HCT116 (cell line): Measurements from ENCODE around the gene CLRN3. TPM values are rescaled to one million over a fixed set of nuclear protein-coding genes. Genes with fewer than 3 reads are reported as not detected.

Experiments
- ATAC-seq: fragments of 200-7000 bp; cut with Tn5 transposase; 2 replicates; pipeline ENCODE4 v1.9.1; 2020; ENCODE audit warnings: mild to moderate bottlenecking, moderate library complexity
- BruUV-seq: library from RNA; stranded (reverse); fragments of 400-500 nt; replicated peaks from 2 replicates; lab custom pipeline; 2021; lab: Mats Ljungman, UMichigan
- CTCF ChIA-PET: fragments of 300-600 bp; sonication (Branson Sonifier 250); formaldehyde crosslinking; loops from one replicate; lab custom pipeline; 2021; ENCODE audit warnings: antibody characterized with exemption; lab: Charles Lee
- POLR2A ChIA-PET: fragments of 300-600, 350-600 bp; sonication (Branson Sonifier 250); formaldehyde crosslinking; loops from one replicate; lab custom pipeline; 2021; ENCODE audit warnings: antibody characterized with exemption; lab: Charles Lee
- RAD21 ChIA-PET, 2 experiments: fragments of 300-600 bp; sonication (Branson Sonifier 250); formaldehyde crosslinking; loops; one replicate each; lab custom pipeline; 2023; ENCODE audit warnings: low total read pairs in 2 of 2; ENCODE audit not compliant: uncharacterized antibody in 2 of 2, unreplicated experiment in 2 of 2, low non-redundant PET in 1 of 2; lab: Charles Lee
- DNase-seq: peaks from one replicate; pipeline ENCODE4 v3.0.0-alpha.2; 2010; ENCODE audit warnings: low read depth, low spot score
- H2AFZ ChIP-seq: fragments of 200-600 bp; shearing (Covaris generic), sonication (generic); 2 replicates; pipeline ENCODE4 v1.6.1; 2017; ENCODE audit warnings: low read depth, mixed run types, mixed read lengths, antibody characterized with exemption, low read length; ENCODE audit not compliant: poor library complexity, severe bottlenecking
- H3K27ac ChIP-seq: 2 replicates; pipeline ENCODE4 v1.5.1; 2012; ENCODE audit warnings: low read depth, low read length
- H3K27me3 ChIP-seq: fragments of 200-600 bp; sonication (generic); 2 replicates; pipeline ENCODE4 v1.6.1; 2016; ENCODE audit warnings: mixed run types, low read length, mixed read lengths; ENCODE audit not compliant: insufficient read depth
- H3K36me3 ChIP-seq, 2 experiments: fragments of 200-500 bp in 1 of 2; fragments of 200-600 bp in 1 of 2; sonication (Bioruptor generic) in 1 of 2; sonication (generic) in 1 of 2; 2 replicates each; pipeline versions ENCODE4 v1.5.1 to v1.6.1; 2014 to 2016; ENCODE audit warnings: low read length in 2 of 2, inconsistent platforms in 1 of 2, mixed read lengths in 1 of 2, mixed run types in 1 of 2; ENCODE audit not compliant: insufficient read depth in 2 of 2, control insufficient read depth in 1 of 2
- H3K4me1 ChIP-seq, 2 experiments: fragments of 200-600 bp in 1 of 2; sonication (generic) in 1 of 2; 2 replicates each; pipeline versions ENCODE4 v1.5.1 to v1.6.1; 2012 to 2017; ENCODE audit warnings: low read length in 2 of 2, inconsistent platforms in 1 of 2, mild to moderate bottlenecking in 1 of 2, mixed read lengths in 1 of 2, mixed run types in 1 of 2, moderate library complexity in 1 of 2; ENCODE audit not compliant: insufficient read depth in 2 of 2, control insufficient read depth in 1 of 2
- H3K4me2 ChIP-seq: fragments of 200-600 bp; sonication (generic); 2 replicates; pipeline ENCODE4 v1.6.1; 2017; ENCODE audit warnings: mixed run types, low read length, mixed read lengths
- H3K4me3 ChIP-seq, 2 experiments: fragments of 200-600 bp in 1 of 2; sonication (generic) in 1 of 2; replicated peaks in 1 of 2; 2 replicates each; pipeline ENCODE4 v1.5.1; 2011 to 2016; ENCODE audit warnings: low read length in 2 of 2, control low read depth in 1 of 2, low read depth in 1 of 2, mild to moderate bottlenecking in 1 of 2, mixed read lengths in 1 of 2, mixed run types in 1 of 2
- H3K79me2 ChIP-seq: fragments of 200-600 bp; sonication (generic); 2 replicates; pipeline ENCODE4 v1.6.1; 2017; ENCODE audit warnings: mild to moderate bottlenecking, mixed run types, low read length, moderate library complexity, mixed read lengths; ENCODE audit not compliant: insufficient read depth
- H3K9ac ChIP-seq: fragments of 200-600 bp; sonication (generic); 2 replicates; pipeline ENCODE4 v1.6.1; 2016; ENCODE audit warnings: low read length, mixed read lengths
- H3K9me2 ChIP-seq: fragments of 200-600 bp; sonication (generic), shearing (Covaris generic); 2 replicates; pipeline ENCODE4 v1.6.1; 2017; ENCODE audit warnings: mixed run types, mild to moderate bottlenecking, moderate library complexity; ENCODE audit not compliant: insufficient read depth
- H3K9me3 ChIP-seq, 2 experiments: fragments of 200-500 bp in 1 of 2; fragments of 200-600 bp in 1 of 2; sonication (Bioruptor generic) in 1 of 2; sonication (generic) in 1 of 2; 2 replicates each; pipeline ENCODE4 v1.6.1; 2014 to 2017; ENCODE audit warnings: low read length in 2 of 2, mixed read lengths in 2 of 2, inconsistent platforms in 1 of 2, low read depth in 1 of 2, mild to moderate bottlenecking in 1 of 2, mixed run types in 1 of 2, moderate library complexity in 1 of 2; ENCODE audit not compliant: control insufficient read depth in 1 of 2, insufficient read depth in 1 of 2
- H4K20me1 ChIP-seq: fragments of 200-600 bp; sonication (generic), shearing (Covaris generic); 2 replicates; pipeline ENCODE4 v1.6.1; 2017; ENCODE audit warnings: mixed run types, mild to moderate bottlenecking, moderate library complexity; ENCODE audit not compliant: insufficient read depth
- CBX3 ChIP-seq: IDR thresholded peaks from 2 replicates; pipeline ENCODE4 v1.6.1; 2012; ENCODE audit warnings: low read depth
- EGR1 ChIP-seq: IDR thresholded peaks from 2 replicates; pipeline ENCODE4 v1.6.1; 2012; ENCODE audit warnings: low read depth
- ELF1 ChIP-seq: IDR thresholded peaks from 2 replicates; pipeline ENCODE4 v1.6.1; 2012; ENCODE audit warnings: low read depth, borderline replicate concordance
- EZH2phosphoT487 ChIP-seq: fragments of 200-600 bp; IDR thresholded peaks from 2 replicates; pipeline ENCODE4 v1.6.1; 2018; ENCODE audit warnings: antibody characterized with exemption, borderline replicate concordance
- FOSL1 ChIP-seq: IDR thresholded peaks from 2 replicates; pipeline ENCODE4 v1.6.1; 2012; ENCODE audit warnings: low read depth
- RAD21 ChIP-seq: IDR thresholded peaks from 2 replicates; pipeline ENCODE4 v1.6.1; 2012; ENCODE audit warnings: low read depth, mild to moderate bottlenecking
- SIN3A ChIP-seq: IDR thresholded peaks from 2 replicates; pipeline ENCODE4 v1.6.1; 2012; ENCODE audit warnings: low read depth
- TCF7L2 ChIP-seq: IDR thresholded peaks from 2 replicates; pipeline ENCODE4 v1.7.0; 2011; ENCODE audit warnings: borderline replicate concordance, inconsistent platforms; ENCODE audit not compliant: insufficient read depth, insufficient read length; ENCODE audit errors: extremely low read depth
- YY1 ChIP-seq: IDR thresholded peaks from 2 replicates; pipeline ENCODE4 v1.6.1; 2011; ENCODE audit warnings: low read length, low read depth, moderate library complexity, mild to moderate bottlenecking; ENCODE audit not compliant: insufficient replicate concordance; ENCODE audit errors: extremely low read depth
- intact Hi-C: fragments of 100-400 bp; cut with micrococcal nuclease; formaldehyde crosslinking; loops from 2 replicates; pipeline ENCODE4 v1.10.0; 2022
- total RNA-seq: library from RNA; stranded (reverse); gene quantifications from one replicate; pipeline ENCODE4 v1.2.1, GENCODE V29; 2021; ENCODE audit not compliant: unreplicated experiment
- TF ChIP-seq, protein P1 (sequence below): IDR thresholded peaks from 2 replicates; pipeline ENCODE4 v1.6.1; 2012
- TF ChIP-seq, protein P2 (sequence below), 3 experiments: fragments of 200-600 bp in 1 of 3; sonication (generic) in 1 of 3; IDR thresholded peaks in 2 of 3; conservative IDR thresholded peaks in 1 of 3; 2 replicates each; pipeline ENCODE4 v1.5.1; 2012 to 2017; ENCODE audit warnings: low read depth in 2 of 3, low read length in 2 of 3, antibody characterized with exemption in 1 of 3, borderline replicate concordance in 1 of 3, control low read depth in 1 of 3, mild to moderate bottlenecking in 1 of 3, mixed read lengths in 1 of 3, mixed run types in 1 of 3, moderate library complexity in 1 of 3; ENCODE audit not compliant: insufficient read depth in 1 of 3
- TF ChIP-seq, protein P3 (sequence below): IDR thresholded peaks from 2 replicates; pipeline ENCODE4 v1.6.1; 2012; ENCODE audit warnings: low read depth

CLRN3 gene
- total RNA-seq, 1 experiment from 2014 or later, result 0.39 TPM

DNA sequence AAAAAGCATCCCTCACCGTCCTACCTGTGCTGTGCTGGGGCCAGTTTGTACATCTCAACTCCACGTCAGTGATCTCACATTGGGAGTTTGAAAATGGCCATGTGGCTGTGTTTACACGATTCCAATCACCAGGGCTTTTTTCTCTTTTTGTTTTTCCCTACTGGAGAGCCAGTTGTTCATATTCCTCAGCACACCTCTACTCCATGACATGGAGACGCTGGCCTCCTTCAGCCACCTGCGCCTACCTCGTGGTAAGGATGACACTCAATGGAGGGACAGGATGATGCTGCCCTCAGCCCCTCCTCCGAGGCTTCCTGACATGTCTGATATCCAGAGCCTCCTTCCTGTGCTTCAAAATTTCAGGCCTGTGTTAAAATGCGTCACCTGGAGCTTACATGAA lies 10.3 kb downstream of the CLRN3 start:
- no peaks in the 10 kb centered on the region for H3K9me2 ChIP-seq
- no peak overlapping the region for H3K4me2 ChIP-seq
- intact Hi-C loops, result no loop called here
- no peaks in the 10 kb centered on the region for H3K36me3 ChIP-seq
- no peaks in the 10 kb centered on the region for H3K9me3 ChIP-seq
- ChIA-PET CTCF (no interaction called here), RAD21 (no interaction called here), POLR2A (no interaction called here)
- peaks cover 5% of the 10 kb centered on the region; the same call in 1 of the 2 replicates for H3K27me3 ChIP-seq
- no peak overlapping the region for H3K27ac ChIP-seq
- H3K9ac ChIP-seq, result no peak overlapping the region
- H4K20me1 ChIP-seq, result no peaks in the 10 kb centered on the region
- H3K79me2 ChIP-seq, result no peaks in the 10 kb centered on the region
- H3K4me3 ChIP-seq, result no peak overlapping the region
- DNase-seq (no peak), ATAC-seq (no peak)
- H3K4me1 ChIP-seq, result no peaks in the 10 kb centered on the region
- no TSS peak for BruUV-seq
- TF ChIP-seq RAD21, result no peak
- TF ChIP-seq CBX3, result no peak
- TF ChIP-seq, protein P1, sequence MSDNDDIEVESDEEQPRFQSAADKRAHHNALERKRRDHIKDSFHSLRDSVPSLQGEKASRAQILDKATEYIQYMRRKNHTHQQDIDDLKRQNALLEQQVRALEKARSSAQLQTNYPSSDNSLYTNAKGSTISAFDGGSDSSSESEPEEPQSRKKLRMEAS, result no peak
- TF ChIP-seq EGR1, result no peak
- no peak for TF ChIP-seq YY1
- no peak for TF ChIP-seq ELF1
- no peak for TF ChIP-seq FOSL1
- TF ChIP-seq TCF7L2, result no peak
- TF ChIP-seq, protein P2, sequence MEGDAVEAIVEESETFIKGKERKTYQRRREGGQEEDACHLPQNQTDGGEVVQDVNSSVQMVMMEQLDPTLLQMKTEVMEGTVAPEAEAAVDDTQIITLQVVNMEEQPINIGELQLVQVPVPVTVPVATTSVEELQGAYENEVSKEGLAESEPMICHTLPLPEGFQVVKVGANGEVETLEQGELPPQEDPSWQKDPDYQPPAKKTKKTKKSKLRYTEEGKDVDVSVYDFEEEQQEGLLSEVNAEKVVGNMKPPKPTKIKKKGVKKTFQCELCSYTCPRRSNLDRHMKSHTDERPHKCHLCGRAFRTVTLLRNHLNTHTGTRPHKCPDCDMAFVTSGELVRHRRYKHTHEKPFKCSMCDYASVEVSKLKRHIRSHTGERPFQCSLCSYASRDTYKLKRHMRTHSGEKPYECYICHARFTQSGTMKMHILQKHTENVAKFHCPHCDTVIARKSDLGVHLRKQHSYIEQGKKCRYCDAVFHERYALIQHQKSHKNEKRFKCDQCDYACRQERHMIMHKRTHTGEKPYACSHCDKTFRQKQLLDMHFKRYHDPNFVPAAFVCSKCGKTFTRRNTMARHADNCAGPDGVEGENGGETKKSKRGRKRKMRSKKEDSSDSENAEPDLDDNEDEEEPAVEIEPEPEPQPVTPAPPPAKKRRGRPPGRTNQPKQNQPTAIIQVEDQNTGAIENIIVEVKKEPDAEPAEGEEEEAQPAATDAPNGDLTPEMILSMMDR (IDR thresholded peaks at IDR 0.05 in 2 of 3, conservative IDR thresholded peaks at IDR 0.05 in 1 of 3; ENCODE audit: borderline replicate concordance in 1 of 3, insufficient read depth in 1 of 3, low read depth in 2 of 3, low read length in 2 of 3), result no peak
- TF ChIP-seq EZH2phosphoT487, result no peak
- TF ChIP-seq SIN3A, result no peak
- TF ChIP-seq, protein P3, sequence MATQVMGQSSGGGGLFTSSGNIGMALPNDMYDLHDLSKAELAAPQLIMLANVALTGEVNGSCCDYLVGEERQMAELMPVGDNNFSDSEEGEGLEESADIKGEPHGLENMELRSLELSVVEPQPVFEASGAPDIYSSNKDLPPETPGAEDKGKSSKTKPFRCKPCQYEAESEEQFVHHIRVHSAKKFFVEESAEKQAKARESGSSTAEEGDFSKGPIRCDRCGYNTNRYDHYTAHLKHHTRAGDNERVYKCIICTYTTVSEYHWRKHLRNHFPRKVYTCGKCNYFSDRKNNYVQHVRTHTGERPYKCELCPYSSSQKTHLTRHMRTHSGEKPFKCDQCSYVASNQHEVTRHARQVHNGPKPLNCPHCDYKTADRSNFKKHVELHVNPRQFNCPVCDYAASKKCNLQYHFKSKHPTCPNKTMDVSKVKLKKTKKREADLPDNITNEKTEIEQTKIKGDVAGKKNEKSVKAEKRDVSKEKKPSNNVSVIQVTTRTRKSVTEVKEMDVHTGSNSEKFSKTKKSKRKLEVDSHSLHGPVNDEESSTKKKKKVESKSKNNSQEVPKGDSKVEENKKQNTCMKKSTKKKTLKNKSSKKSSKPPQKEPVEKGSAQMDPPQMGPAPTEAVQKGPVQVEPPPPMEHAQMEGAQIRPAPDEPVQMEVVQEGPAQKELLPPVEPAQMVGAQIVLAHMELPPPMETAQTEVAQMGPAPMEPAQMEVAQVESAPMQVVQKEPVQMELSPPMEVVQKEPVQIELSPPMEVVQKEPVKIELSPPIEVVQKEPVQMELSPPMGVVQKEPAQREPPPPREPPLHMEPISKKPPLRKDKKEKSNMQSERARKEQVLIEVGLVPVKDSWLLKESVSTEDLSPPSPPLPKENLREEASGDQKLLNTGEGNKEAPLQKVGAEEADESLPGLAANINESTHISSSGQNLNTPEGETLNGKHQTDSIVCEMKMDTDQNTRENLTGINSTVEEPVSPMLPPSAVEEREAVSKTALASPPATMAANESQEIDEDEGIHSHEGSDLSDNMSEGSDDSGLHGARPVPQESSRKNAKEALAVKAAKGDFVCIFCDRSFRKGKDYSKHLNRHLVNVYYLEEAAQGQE, result no peak
- no peak overlapping the region for H2AFZ ChIP-seq
